Loucy (cell line): Measurements from ENCODE around the gene BRWD1.
"Not testable (repeated sequence)": the region's sequence is repeated elsewhere in the genome, so short reads cannot be mapped to it uniquely, and the experiment has no call there.

Source experiments
- H2AFZ ChIP-seq: fragments of 200-600 bp; sonication (generic); 2 replicates; pipeline ENCODE4 v1.6.0; 2016; ENCODE audit warnings: antibody characterized with exemption, mild to moderate bottlenecking, low read length, moderate library complexity
- H3F3A ChIP-seq: fragments of 200-600 bp; 2 replicates; pipeline ENCODE4 v1.6.0; 2016; ENCODE audit warnings: antibody characterized with exemption, low read depth, mild to moderate bottlenecking
- H3K27me3 ChIP-seq: fragments of 200-600 bp; sonication (generic); 2 replicates; pipeline ENCODE4 v1.6.1; 2014; ENCODE audit warnings: low read length, mild to moderate bottlenecking; ENCODE audit not compliant: insufficient read depth, poor library complexity, severe bottlenecking
- H3K36me3 ChIP-seq: fragments of 200-600 bp; sonication (generic); 2 replicates; pipeline ENCODE4 v1.6.1; 2016; ENCODE audit warnings: low read length; ENCODE audit not compliant: insufficient read depth
- H3K4me1 ChIP-seq: fragments of 200-600 bp; sonication (generic); 2 replicates; pipeline ENCODE4 v1.5.1; 2014; ENCODE audit warnings: low read length, mild to moderate bottlenecking; ENCODE audit not compliant: insufficient read depth, poor library complexity, severe bottlenecking
- H3K4me2 ChIP-seq: fragments of 200-600 bp; sonication (generic); 2 replicates; pipeline ENCODE4 v1.6.0; 2014; ENCODE audit warnings: antibody characterized with exemption, low read length, low read depth, mild to moderate bottlenecking; ENCODE audit not compliant: poor library complexity, severe bottlenecking
- H3K4me3 ChIP-seq: fragments of 200-600 bp; sonication (generic); 2 replicates; pipeline ENCODE4 v1.5.1; 2014; ENCODE audit warnings: low read length, mild to moderate bottlenecking, mixed read lengths; ENCODE audit not compliant: poor library complexity, severe bottlenecking
- H3K79me2 ChIP-seq: fragments of 200-600 bp; sonication (generic); 2 replicates; pipeline ENCODE4 v1.6.1; 2014; ENCODE audit warnings: low read length; ENCODE audit not compliant: insufficient read depth
- H3K9ac ChIP-seq: fragments of 200-600 bp; sonication (generic); 2 replicates; pipeline ENCODE4 v1.6.0; 2014; ENCODE audit warnings: mild to moderate bottlenecking, low read depth, low read length, moderate library complexity; ENCODE audit not compliant: poor library complexity, severe bottlenecking
- H3K9me2 ChIP-seq: fragments of 200-600 bp; sonication (generic); replicated peaks from 2 replicates; pipeline ENCODE4 v1.6.1; 2016; ENCODE audit warnings: low read depth, low read length, mixed read lengths
- H3K9me3 ChIP-seq: fragments of 200-600 bp; sonication (generic); 2 replicates; pipeline ENCODE4 v1.6.1; 2014; ENCODE audit warnings: mild to moderate bottlenecking, antibody characterized with exemption, low read length, low read depth; ENCODE audit not compliant: insufficient read depth
- H4K20me1 ChIP-seq: fragments of 200-600 bp; sonication (generic); 2 replicates; pipeline ENCODE4 v1.6.0; 2014; ENCODE audit warnings: antibody characterized with exemption, low read length, mild to moderate bottlenecking; ENCODE audit not compliant: insufficient read depth, poor library complexity, severe bottlenecking
- CTCF ChIP-seq: fragments of 200-600 bp; sonication (generic); conservative IDR thresholded peaks from 2 replicates; pipeline ENCODE4 v1.5.1; 2014; ENCODE audit warnings: mild to moderate bottlenecking, antibody characterized with exemption, low read length
- EZH2phosphoT487 ChIP-seq: fragments of 200-600 bp; IDR thresholded peaks from 2 replicates; pipeline ENCODE4 v1.6.1; 2018; ENCODE audit warnings: antibody characterized with exemption, mild to moderate bottlenecking, moderate library complexity, borderline replicate concordance

Gene BRWD1

GRCh38 chr21:39161064-39161463, 152.4 kb downstream of the BRWD1 start:
- Histone ChIP-seq H3K4me1 (no peaks in the 10 kb centered on the region), H3F3A (no peaks in the 10 kb centered on the region), H2AFZ (no peak overlapping the region), H3K9me2 (no peaks in the 10 kb centered on the region), H3K27me3 (no peaks in the 10 kb centered on the region), H3K9me3 (no peaks in the 10 kb centered on the region), H4K20me1 (no peaks in the 10 kb centered on the region), H3K9ac (no peak overlapping the region), H3K4me3 (no peak overlapping the region), H3K79me2 (no peaks in the 10 kb centered on the region), H3K4me2 (no peak overlapping the region), H3K36me3 (no peaks in the 10 kb centered on the region)
- no peak for TF ChIP-seq CTCF

GRCh38 chr21:39159342-39160063, 153.9 kb downstream of the BRWD1 start:
- Histone ChIP-seq H3K4me3 (no peak overlapping the region), H3K79me2 (no peaks in the 10 kb centered on the region), H3K4me1 (no peaks in the 10 kb centered on the region), H3K9me3 (no peaks in the 10 kb centered on the region), H2AFZ (no peak overlapping the region), H3K36me3 (no peaks in the 10 kb centered on the region), H4K20me1 (no peaks in the 10 kb centered on the region), H3K9ac (no peak overlapping the region), H3F3A (no peaks in the 10 kb centered on the region), H3K27me3 (no peaks in the 10 kb centered on the region), H3K9me2 (no peaks in the 10 kb centered on the region), H3K4me2 (no peak overlapping the region)
- no peak for TF ChIP-seq EZH2phosphoT487
- TF ChIP-seq CTCF, result no peak

GRCh38 chr21:39157241-39157640, 156.2 kb downstream of the BRWD1 start:
- not testable (repeated sequence) for H3K4me2 ChIP-seq, H3K9me3 ChIP-seq, H3F3A ChIP-seq, H3K36me3 ChIP-seq, H3K27me3 ChIP-seq, H3K79me2 ChIP-seq, H2AFZ ChIP-seq, H3K4me1 ChIP-seq, H4K20me1 ChIP-seq, H3K9me2 ChIP-seq, H3K9ac ChIP-seq, H3K4me3 ChIP-seq

- Histone ChIP-seq H3F3A (no peaks in the 10 kb centered on the region), H3K9me2 (no peaks in the 10 kb centered on the region), H3K4me2 (no peak overlapping the region), H3K4me3 (no peak overlapping the region), H3K9me3 (no peaks in the 10 kb centered on the region), H2AFZ (no peak overlapping the region), H4K20me1 (no peaks in the 10 kb centered on the region), H3K4me1 (no peaks in the 10 kb centered on the region), H3K9ac (no peak overlapping the region), H3K36me3 (no peaks in the 10 kb centered on the region), H3K79me2 (no peaks in the 10 kb centered on the region), H3K27me3 (no peaks in the 10 kb centered on the region)
- TF ChIP-seq CTCF, result no peak
- TF ChIP-seq EZH2phosphoT487, result no peak
Measured at GRCh38 chr21:39156024-39156423, 157.4 kb downstream of the BRWD1 start.
